ENCODE results near the gene PHEX.

Gene PHEX

DNA sequence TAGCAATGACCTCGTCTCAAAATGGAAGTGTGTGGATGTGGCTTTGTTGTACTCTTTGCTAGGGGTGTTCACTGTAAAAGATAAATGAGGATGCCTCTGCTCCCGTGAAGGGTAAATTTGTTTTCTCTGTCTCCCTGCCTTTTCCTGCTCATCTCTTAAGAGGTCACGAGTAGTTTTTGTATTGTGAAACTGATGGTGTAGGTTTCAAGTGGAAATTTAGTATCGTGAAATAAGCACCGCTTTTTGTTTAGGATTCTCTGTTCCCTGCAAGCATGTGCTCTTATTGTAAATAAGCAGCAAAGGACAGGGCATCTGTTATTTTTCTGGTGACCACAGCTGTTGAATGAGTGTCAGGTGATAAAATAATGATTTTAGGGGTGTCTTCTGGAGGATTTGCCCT lies 104.6 kb downstream of the PHEX start:
- TF ChIP-seq ZFX (IDR thresholded peaks at IDR 0.05) = no peak
- TF ChIP-seq, protein P1, sequence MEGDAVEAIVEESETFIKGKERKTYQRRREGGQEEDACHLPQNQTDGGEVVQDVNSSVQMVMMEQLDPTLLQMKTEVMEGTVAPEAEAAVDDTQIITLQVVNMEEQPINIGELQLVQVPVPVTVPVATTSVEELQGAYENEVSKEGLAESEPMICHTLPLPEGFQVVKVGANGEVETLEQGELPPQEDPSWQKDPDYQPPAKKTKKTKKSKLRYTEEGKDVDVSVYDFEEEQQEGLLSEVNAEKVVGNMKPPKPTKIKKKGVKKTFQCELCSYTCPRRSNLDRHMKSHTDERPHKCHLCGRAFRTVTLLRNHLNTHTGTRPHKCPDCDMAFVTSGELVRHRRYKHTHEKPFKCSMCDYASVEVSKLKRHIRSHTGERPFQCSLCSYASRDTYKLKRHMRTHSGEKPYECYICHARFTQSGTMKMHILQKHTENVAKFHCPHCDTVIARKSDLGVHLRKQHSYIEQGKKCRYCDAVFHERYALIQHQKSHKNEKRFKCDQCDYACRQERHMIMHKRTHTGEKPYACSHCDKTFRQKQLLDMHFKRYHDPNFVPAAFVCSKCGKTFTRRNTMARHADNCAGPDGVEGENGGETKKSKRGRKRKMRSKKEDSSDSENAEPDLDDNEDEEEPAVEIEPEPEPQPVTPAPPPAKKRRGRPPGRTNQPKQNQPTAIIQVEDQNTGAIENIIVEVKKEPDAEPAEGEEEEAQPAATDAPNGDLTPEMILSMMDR (conservative IDR thresholded peaks at IDR 0.05) = no peak
- H3K27ac ChIP-seq = no peak overlapping the region; the same call in 1 of the 2 replicates

DNA sequence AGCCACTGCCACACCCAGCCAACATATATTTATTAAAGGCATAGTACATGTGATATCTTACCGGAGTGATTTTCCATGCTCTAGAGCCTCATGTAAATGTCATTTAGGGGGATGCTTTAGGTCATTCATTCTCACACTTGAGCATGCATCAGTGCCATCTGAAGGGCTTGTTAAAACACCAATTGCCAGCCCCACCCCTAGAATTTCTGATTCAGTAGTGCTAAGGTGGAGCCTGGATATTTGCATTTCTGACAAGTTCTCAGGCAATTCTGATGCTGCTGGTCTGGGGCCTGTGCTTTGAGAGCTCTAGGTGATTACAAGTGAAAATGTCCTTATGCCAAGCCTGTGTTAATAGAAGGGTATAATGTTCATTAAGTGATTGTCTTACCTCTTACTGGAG lies 107.7 kb downstream of the PHEX start:
- no peak for TF ChIP-seq ZFX (IDR thresholded peaks at IDR 0.05)
- TF ChIP-seq, protein P1 (conservative IDR thresholded peaks at IDR 0.05) = no peak
- H3K27ac ChIP-seq = no peak overlapping the region

DNA sequence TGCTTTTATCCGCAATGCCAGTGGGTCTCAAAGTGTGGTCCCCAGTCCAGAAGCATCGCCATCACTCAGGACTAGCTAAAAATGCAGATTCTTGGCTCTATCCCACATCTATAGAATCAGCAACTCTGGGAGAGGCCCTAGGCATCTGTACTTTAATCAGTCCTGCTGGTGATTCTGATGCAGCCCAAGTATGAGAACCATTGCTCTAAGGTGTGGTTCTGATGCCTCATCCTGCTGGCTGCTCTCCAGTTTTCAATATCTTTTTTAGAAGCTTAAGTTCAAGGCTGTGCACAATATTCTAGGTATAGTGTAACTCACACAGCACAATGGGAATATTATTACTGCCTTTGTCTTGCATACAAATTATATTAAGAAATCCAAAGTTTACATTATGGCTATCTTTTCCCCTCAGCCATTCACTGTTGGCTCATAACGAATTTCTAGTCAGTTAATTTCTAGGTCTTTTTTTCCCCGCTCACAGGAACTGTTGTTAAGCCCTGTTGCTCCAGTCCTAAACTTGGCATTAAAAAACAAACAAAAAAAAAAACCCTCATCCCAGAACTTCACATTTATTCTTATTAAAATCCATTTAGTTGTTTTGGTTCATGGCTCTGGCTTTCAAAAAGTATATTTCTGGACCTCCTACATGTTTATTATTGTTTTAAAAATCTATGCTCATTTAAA lies 109.1 kb downstream of the PHEX start:
- TF ChIP-seq, protein P1 (conservative IDR thresholded peaks at IDR 0.05) = no peak
- TF ChIP-seq ZFX (IDR thresholded peaks at IDR 0.05) = no peak
- H3K27ac ChIP-seq = no peak overlapping the region

DNA sequence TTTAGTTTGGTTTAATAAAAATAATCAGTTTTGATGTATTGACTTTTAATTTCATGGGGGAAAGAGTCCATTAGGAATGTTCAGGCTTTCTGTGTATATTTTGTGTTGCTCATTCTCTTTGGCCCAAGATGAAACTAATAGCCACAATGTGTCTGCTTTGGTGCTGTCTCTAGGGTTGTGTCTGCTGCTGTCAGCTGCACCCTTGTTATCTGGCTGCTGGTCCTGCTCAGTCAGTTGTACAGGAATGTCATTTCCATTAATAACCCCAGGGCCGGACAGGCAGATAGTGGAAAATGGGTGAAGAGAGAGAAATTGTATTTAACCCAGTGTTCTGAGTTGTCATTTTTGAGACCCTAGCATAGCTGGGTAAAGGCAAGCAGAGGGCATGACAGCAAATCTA lies 115.1 kb downstream of the PHEX start:
- no peak overlapping the region for H3K27ac ChIP-seq
- TF ChIP-seq ZFX (IDR thresholded peaks at IDR 0.05) = no peak
- TF ChIP-seq, protein P1 (conservative IDR thresholded peaks at IDR 0.05) = no peak

DNA sequence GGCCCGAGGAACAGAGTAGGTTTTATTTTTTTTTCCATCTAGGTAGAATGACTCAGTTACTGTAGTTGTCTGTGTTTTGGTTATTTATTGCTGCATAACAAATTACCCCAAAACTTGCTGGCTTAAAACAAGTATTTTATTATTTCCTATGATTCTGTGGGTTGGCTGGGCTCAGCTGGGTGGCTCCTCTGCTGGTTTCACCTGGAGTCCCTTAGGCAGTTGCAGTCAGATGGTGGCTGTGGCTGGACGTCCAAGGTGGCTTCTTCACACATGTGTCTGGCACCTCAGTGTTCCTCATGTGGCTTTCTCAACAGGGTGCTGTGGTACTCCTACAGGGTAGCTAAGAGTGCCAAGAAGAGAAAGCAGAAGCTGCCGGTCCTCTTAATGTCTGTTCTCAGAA lies 115.8 kb downstream of the PHEX start:
- TF ChIP-seq ZFX (IDR thresholded peaks at IDR 0.05) = no peak
- TF ChIP-seq, protein P1 (conservative IDR thresholded peaks at IDR 0.05) = no peak
- H3K27ac ChIP-seq = no peak overlapping the region

DNA sequence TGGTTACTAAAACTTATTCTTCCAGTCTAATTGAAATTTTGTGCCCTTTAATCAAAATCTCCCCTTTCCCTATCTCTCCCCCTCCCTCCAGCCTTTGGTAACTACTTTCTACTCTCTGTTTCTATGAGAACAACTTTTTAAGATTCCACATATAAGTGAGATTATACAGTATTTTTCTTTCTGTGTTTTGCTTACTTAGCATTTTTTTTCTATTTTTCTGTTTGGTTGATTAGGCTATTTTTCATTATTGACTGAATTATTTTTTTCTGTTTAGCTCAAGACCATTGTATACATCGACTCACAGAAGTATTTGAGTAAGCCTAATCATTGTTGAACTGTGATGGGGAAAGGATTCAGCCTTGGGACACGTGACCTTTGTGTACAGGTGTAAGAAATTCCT lies 116.4 kb downstream of the PHEX start:
- no peak overlapping the region for H3K27ac ChIP-seq
- TF ChIP-seq ZFX (IDR thresholded peaks at IDR 0.05) = no peak
- TF ChIP-seq, protein P1 (conservative IDR thresholded peaks at IDR 0.05) = no peak

DNA sequence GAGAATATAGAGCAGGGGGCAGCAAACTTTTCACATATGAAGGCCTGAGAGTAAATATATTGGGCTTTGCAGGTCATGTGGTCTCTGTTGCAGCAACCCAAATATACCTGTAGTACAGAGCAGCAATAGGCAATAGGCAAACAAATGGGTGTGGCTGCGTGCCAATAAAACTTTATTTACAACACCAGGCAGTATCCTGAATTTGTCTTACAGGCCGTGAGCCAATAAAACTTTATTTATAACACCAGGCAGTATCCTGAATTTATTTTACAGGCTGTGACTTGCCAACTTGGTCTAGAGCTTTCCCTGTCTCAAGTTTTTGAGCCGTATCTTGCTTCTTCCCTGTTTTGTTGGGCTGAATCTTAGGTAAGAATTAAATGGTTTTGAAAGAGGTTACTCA lies 118.2 kb downstream of the PHEX start:
- no peak overlapping the region for H3K27ac ChIP-seq
- TF ChIP-seq, protein P1 (conservative IDR thresholded peaks at IDR 0.05) = no peak
- no peak for TF ChIP-seq ZFX (IDR thresholded peaks at IDR 0.05)

Data from C4-2B (cell line).